Activated T-helper 1 cell treated with anti-CD3 and anti-CD28 coated beads, Interleukin-2, amount 50 U/mL, for 16 hours (primary cell): ENCODE data around the gene TXLNG.

Source experiments
- DNase-seq, 2 donors: peaks; one replicate each; pipeline ENCODE4 v3.0.0-alpha.2; 2020; ENCODE audit warnings: low read depth in 1 of 2, low spot score in 1 of 2

TXLNG gene

DNA sequence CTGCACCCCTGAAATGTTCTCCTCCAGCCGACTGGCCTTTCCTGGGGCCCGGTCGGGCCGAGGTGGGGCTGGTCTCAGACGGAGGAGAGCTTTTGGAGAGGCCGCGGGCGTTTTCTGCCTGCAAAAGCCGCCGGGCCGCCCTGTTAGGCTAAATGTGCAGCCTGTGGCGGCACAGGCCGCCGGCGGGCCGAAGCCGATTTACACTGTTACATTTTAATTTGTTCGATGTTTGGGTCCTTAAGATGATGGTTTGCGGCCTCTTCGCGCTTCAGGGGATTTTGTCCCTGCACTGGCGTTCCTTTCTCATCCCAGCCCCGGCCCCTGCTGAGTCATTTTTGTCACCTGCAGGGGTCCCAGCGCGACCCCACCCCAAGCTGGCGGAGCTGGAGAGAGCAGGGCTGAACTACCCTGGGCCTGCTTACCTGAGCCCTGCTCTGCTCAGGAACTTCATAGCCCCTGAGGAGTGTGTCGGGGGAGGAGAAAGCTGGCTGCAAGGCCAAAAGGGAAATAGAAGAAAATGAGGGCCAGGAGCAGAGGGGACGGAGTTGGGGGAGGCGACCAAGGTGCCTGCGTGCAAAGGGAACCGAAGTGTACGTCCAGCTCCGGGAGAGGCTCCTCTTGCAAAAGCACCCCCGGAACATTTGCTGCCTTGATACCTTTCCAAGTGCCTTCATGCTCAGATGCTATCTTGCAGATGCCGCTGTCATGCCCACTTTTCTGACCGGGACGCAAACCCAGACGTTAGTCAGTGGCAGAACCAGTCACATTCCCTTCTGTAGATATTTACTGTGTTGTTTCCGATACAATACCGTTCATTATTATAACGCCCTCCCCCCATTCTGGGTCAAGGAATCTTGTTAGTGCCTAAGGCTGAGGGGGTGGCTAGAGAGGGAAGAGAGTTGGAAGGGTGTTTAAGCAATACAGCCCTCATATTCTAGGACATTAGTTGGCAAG, 84.9 kb downstream of the TXLNG start:
- no peak for DNase-seq

- no peak for DNase-seq
Measured at GRCh38 chrX:16873106-16873505, 86.8 kb downstream of the TXLNG start.

DNA sequence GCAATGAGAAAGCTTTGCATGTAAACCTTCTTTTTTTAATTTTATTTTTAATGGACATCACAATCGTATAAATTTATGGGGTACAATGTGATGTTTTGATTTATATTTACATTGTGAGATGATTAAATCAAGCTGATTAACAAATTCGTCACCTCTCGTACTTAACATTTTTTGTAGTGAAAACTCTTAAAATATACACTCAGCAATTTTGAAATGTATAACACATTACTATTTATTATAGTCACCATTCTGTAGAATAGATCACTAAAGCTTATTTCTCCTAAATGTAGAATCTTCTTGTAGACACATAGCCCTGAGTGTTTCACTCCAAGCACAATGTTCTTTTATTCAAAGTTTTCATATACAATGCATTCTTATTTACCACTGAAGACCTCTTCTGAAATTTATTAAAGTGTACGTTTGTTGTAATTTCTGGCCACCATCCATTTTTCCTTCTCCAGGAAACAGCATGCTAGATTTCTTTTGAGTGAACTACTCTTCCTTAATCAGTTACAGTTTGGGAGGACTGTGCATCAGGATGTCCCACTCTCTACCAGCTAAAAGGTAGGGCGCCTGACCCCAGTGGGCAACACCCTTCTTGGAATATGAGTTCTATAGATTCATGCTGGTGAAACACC, 88.3 kb downstream of the TXLNG start:
- DNase-seq: no peak

DNA sequence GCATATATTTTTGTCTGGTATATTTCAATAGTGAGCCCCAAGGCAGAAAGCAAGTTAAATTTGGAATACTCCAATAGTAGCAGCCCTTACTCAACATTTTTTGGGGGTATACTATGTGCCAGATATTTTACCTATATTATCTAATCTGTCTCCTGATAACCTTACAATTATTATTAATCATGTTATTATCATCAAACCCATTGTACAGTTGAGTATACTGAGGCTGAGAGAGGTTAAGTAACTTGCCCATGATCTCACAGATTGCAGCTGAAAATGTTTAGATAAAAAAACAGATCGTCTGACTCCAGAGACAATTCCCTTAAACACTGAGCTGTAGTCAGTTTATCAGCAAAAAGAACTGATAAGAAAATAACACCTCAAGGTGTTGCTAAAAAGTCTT, 90.4 kb downstream of the TXLNG start:
- DNase-seq: no peak

DNA sequence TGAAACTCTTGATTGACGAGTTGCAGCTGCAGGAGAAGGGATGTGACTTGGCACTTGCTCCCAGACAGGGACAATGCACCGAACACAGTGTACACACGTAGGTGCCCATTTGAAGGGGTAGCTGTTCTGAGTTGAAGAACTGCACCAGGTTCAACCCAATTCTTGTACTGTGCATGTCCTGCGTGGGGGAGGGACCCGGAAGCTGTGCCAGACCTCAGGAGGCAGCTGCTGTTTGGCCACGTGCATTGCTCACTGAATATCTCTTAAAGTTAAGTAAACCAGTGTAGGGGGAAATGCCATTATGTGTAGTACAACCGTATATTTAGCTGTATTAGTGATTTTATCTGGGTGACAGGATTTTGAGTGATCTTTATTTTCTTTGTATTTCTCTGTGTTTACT, 95.9 kb downstream of the TXLNG start:
- no peak for DNase-seq

DNA sequence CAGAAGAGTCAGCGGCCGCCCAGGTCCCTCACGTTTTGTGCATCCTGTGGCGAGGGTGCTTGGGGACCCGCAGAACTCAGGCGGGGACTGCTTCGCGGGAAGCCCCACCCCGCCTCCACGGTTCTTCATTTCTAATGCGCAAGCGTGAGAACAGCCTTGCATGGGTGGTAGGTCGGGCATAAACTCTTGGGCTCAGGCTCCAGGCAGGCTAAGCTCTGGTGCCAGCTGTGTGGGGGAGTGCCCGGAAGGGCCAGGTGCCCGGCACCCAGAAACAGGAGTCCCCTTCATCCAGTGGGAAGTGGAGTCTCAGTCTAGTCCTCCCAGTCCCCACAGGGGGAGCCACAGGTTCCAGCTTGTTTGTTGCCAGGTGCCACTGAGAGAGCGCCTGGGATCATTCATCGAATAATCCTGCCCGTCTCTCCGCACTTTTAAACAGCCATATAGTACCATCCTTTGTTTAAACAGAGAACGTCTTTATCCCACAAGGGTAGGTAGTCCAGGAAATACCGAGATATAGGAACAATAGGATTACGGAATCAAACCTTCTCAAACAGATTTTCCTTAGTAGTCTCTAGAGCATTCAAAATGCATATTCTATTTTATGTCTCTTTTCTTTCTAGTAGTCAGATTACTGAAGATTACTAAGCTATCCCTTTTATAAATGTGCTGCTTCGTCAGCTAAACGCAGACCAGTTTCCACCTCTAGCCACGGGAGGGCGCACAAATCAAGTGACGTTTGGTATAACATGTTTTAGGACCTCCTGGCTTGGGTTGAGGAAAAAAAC, 96.6 kb downstream of the TXLNG start:
- peak; percentile 26 to 28 for DNase-seq

GRCh38 chrX:16883487-16883804, 97.2 kb downstream of the TXLNG start:
- DNase-seq: no peak

GRCh38 chrX:16885628-16886027, 99.4 kb downstream of the TXLNG start:
- no peak for DNase-seq

DNA sequence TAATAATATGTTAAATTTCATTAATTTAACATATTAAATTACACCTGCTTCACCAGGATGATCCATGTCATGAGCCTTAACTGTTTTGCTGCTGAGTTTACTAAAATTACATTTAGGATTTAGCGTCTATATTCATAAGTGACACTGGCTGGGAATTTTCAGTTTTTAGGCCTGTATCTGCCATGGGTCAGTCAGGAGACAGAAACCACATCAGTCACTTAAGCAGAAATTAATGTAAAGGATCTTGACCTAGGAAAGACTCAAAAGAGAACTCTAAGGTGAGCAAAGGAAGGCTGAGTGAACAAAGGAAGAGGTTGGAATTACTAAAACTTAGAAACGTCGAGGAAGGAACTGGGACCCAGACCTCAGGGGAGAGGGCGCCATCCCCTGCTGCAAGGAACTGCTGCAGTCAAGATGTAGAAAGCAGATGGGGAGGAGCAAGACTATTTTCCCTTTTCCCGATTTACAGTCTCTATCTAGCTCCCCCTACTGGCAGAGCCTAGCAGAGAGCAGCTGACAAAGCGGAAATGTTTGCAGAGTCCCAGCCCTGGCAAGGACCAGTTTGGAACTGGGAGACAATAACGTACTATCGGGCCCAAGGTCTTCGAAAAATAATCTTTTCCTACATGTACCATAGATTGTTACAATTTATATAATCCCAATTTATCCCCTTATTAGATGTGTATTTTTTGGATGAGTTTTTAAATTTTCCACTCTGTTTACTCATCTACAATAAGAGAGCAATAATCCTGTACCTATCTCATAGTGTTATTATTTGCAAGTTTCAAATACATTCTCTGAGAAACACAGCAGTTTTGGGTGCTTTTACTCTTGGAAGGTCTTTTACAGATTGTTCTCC, 106.5 kb downstream of the TXLNG start:
- peak in 1 of 2 donors; percentile 33 for DNase-seq
